Activated CD8-positive, alpha-beta memory T cell treated with anti-CD3 and anti-CD28 coated beads, Interleukin-2, amount 50 U/mL, for 24 hours (primary cell): ENCODE measurements around the gene PTPRG.

ENCODE experiments used
- DNase-seq: peaks from one replicate; pipeline ENCODE4 v3.0.0-alpha.2; 2020; ENCODE audit errors: extremely low read depth

PTPRG gene

DNA sequence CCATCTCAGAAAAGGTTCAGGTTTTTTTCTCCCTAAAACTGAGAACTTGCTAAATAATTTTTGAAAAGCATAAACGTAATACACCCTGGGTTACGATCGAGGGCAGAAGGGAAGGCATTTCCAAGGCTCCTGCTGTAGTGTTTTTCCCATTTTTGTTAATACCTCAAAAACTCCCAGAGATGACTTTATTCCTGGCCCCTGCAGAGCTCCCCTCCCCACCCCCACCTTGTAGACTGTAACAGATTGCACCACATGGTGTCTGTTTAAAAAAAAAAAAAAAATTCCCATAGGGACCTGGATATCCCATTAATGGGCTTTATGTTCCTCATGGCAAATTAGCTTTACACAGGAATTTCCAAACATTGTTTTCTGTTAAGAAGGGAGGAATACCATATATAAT is 773.8 kb downstream of the PTPRG start:
- DNase-seq: no peak

DNA sequence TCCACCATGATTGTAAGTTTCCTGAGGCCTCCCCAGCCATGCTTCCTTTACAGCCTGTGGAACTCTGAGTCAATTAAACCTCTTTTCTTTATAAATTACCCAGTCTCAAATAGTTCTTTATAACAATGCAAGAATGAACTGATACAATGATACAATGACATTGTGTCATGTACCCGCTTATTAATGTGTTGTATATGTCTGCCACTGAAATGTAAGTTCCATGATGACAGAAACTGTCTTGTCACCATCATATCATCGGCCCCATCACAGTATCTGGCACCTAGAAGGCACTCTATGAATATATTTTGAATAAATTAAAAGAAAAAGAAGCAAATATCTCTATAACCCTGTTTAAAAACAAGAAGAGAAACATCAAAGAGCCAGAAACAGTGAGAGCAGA is 782.4 kb downstream of the PTPRG start:
- no peak for DNase-seq
